NB4 (cell line): Measurements from ENCODE around the gene SHISAL1.

Experiments used
- POLR2A ChIP-seq: IDR thresholded peaks from 2 replicates; pipeline ENCODE4 v1.6.1; 2011; ENCODE audit warnings: mild to moderate bottlenecking; ENCODE audit not compliant: insufficient read length; ENCODE audit errors: extremely low read depth
- TF ChIP-seq, protein P1 (sequence below): IDR thresholded peaks from one replicate; pipeline ENCODE4 v1.5.1; 2012; ENCODE audit warnings: low read depth, low read length

- TF ChIP-seq, protein P1, sequence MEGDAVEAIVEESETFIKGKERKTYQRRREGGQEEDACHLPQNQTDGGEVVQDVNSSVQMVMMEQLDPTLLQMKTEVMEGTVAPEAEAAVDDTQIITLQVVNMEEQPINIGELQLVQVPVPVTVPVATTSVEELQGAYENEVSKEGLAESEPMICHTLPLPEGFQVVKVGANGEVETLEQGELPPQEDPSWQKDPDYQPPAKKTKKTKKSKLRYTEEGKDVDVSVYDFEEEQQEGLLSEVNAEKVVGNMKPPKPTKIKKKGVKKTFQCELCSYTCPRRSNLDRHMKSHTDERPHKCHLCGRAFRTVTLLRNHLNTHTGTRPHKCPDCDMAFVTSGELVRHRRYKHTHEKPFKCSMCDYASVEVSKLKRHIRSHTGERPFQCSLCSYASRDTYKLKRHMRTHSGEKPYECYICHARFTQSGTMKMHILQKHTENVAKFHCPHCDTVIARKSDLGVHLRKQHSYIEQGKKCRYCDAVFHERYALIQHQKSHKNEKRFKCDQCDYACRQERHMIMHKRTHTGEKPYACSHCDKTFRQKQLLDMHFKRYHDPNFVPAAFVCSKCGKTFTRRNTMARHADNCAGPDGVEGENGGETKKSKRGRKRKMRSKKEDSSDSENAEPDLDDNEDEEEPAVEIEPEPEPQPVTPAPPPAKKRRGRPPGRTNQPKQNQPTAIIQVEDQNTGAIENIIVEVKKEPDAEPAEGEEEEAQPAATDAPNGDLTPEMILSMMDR: no peak
- no peak for TF ChIP-seq POLR2A
Observed at GRCh38 chr22:44271732-44272400, 40.9 kb downstream of the SHISAL1 start.
